Astrocyte (in vitro differentiated cells and primary cell): Measurements from ENCODE around the gene DLGAP1. TPM values are rescaled to one million over a fixed set of nuclear protein-coding genes. Genes with fewer than 3 reads are reported as not detected.

ENCODE experiments used
- DNase-seq: peaks from one replicate; pipeline ENCODE4 v3.0.0-alpha.2; 2010; ENCODE audit warnings: low read depth
- FAIRE-seq: peaks from 2 replicates; lab custom pipeline; 2011; peaks lifted over from hg19 to GRCh38; lab: Jason Lieb, UNC
- H2AFZ ChIP-seq: 2 replicates; pipeline ENCODE4 v1.6.0; 2012; ENCODE audit warnings: low read depth, low read length, inconsistent platforms
- H3K27ac ChIP-seq: 2 replicates; pipeline ENCODE4 v1.5.1; 2011; ENCODE audit warnings: low read depth, low read length, inconsistent platforms
- H3K27me3 ChIP-seq: 2 replicates; pipeline ENCODE4 v1.6.0; 2011; ENCODE audit warnings: low read length, inconsistent platforms; ENCODE audit not compliant: insufficient read depth
- H3K36me3 ChIP-seq: 2 replicates; pipeline ENCODE4 v1.5.1; 2011; ENCODE audit warnings: low read length, inconsistent platforms; ENCODE audit not compliant: insufficient read depth
- H3K4me1 ChIP-seq: 2 replicates; pipeline ENCODE4 v1.5.1; 2011; ENCODE audit warnings: low read length, inconsistent platforms; ENCODE audit not compliant: insufficient read depth
- H3K4me2 ChIP-seq: 2 replicates; pipeline ENCODE4 v1.6.0; 2012; ENCODE audit warnings: low read length, inconsistent platforms
- H3K4me3 ChIP-seq: 2 replicates; pipeline ENCODE4 v1.5.1; 2011; ENCODE audit warnings: low read depth, mild to moderate bottlenecking, low read length, inconsistent platforms; ENCODE audit not compliant: insufficient read depth
- H3K79me2 ChIP-seq: 2 replicates; pipeline ENCODE4 v1.6.0; 2012; ENCODE audit warnings: mild to moderate bottlenecking, low read length, inconsistent platforms; ENCODE audit not compliant: insufficient read depth
- H3K9ac ChIP-seq: 2 replicates; pipeline ENCODE4 v1.6.0; 2012; ENCODE audit warnings: mild to moderate bottlenecking, low read length, inconsistent platforms
- H3K9me3 ChIP-seq: 2 replicates; pipeline ENCODE4 v1.5.1; 2012; ENCODE audit warnings: low read depth, mild to moderate bottlenecking, low read length, inconsistent platforms; ENCODE audit not compliant: insufficient read depth
- H4K20me1 ChIP-seq: 2 replicates; pipeline ENCODE4 v1.6.0; 2012; ENCODE audit warnings: low read length, inconsistent platforms; ENCODE audit not compliant: insufficient read depth
- H3K27ac Mint-ChIP-seq: one replicate; pipeline ENCODE4 v1.8.0; 2021; ENCODE audit warnings: mild to moderate bottlenecking, mixed read lengths; ENCODE audit not compliant: unreplicated experiment
- H3K27me3 Mint-ChIP-seq: one replicate; pipeline ENCODE4 v1.8.0; 2021; ENCODE audit warnings: low read depth, mixed read lengths; ENCODE audit not compliant: unreplicated experiment
- H3K36me3 Mint-ChIP-seq: one replicate; pipeline ENCODE4 v1.8.0; 2021; ENCODE audit warnings: low read depth, mixed read lengths; ENCODE audit not compliant: unreplicated experiment
- H3K4me1 Mint-ChIP-seq: one replicate; pipeline ENCODE4 v1.8.0; 2021; ENCODE audit warnings: low read depth, mixed read lengths; ENCODE audit not compliant: unreplicated experiment
- H3K4me3 Mint-ChIP-seq: one replicate; pipeline ENCODE4 v1.8.0; 2021; ENCODE audit warnings: mild to moderate bottlenecking, moderate library complexity, mixed read lengths; ENCODE audit not compliant: unreplicated experiment
- H3K9me3 Mint-ChIP-seq: one replicate; pipeline ENCODE4 v1.8.0; 2021; ENCODE audit warnings: mild to moderate bottlenecking, mixed read lengths; ENCODE audit not compliant: unreplicated experiment
- EZH2 ChIP-seq: IDR thresholded peaks from 2 replicates; pipeline ENCODE4 v1.6.1; 2012; ENCODE audit warnings: mild to moderate bottlenecking, low read length, inconsistent platforms; ENCODE audit not compliant: insufficient read depth
- total RNA-seq: library from RNA; stranded (reverse); gene quantifications from 2 replicates; pipeline ENCODE4 v1.2.1, GENCODE V29; 2021
- TF ChIP-seq, protein P1 (sequence below): IDR thresholded peaks from 2 replicates; pipeline ENCODE4 v1.5.1; 2011; ENCODE audit warnings: low read depth, mild to moderate bottlenecking, inconsistent platforms, low read length, moderate library complexity; ENCODE audit not compliant: insufficient read depth

DLGAP1 gene
- total RNA-seq, 1 donor from 2014 or later, result 2.3 TPM

DNA sequence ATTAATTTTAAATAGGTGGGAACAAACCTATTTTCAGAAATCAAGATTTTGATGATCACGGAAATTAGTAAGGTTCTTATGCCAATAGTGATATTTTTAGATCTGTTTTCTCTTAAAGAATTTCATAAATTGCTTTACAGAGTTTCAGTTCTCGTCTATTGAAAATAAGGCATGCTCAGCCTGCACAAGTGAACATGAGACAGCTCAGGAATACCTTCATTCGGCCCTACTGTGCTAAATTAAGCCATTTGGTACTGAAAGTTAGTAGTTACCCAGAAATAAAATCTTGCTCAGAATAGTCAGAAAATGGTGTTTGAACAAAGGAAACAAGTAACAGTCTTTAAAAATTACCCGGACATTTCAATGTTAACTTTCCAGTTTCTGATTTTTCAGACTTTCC, 60.4 kb downstream of the DLGAP1 start:
- FAIRE-seq (no peak), DNase-seq (no peak)
- H3K36me3 Mint-ChIP-seq, result no peaks in the 10 kb centered on the region
- no peaks in the 10 kb centered on the region for H3K9me3 Mint-ChIP-seq
- Histone ChIP-seq H3K27ac (no peak overlapping the region), H3K9me3 (no peaks in the 10 kb centered on the region), H3K36me3 (no peaks in the 10 kb centered on the region), H3K9ac (no peak overlapping the region), H2AFZ (no peak overlapping the region), H3K79me2 (no peaks in the 10 kb centered on the region), H4K20me1 (no peaks in the 10 kb centered on the region), H3K4me1 (no peaks in the 10 kb centered on the region), H3K27me3 (no peaks in the 10 kb centered on the region), H3K4me3 (no peak overlapping the region), H3K4me2 (no peak overlapping the region)
- no peak for TF ChIP-seq EZH2
- TF ChIP-seq, protein P1, sequence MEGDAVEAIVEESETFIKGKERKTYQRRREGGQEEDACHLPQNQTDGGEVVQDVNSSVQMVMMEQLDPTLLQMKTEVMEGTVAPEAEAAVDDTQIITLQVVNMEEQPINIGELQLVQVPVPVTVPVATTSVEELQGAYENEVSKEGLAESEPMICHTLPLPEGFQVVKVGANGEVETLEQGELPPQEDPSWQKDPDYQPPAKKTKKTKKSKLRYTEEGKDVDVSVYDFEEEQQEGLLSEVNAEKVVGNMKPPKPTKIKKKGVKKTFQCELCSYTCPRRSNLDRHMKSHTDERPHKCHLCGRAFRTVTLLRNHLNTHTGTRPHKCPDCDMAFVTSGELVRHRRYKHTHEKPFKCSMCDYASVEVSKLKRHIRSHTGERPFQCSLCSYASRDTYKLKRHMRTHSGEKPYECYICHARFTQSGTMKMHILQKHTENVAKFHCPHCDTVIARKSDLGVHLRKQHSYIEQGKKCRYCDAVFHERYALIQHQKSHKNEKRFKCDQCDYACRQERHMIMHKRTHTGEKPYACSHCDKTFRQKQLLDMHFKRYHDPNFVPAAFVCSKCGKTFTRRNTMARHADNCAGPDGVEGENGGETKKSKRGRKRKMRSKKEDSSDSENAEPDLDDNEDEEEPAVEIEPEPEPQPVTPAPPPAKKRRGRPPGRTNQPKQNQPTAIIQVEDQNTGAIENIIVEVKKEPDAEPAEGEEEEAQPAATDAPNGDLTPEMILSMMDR, result no peak
- no peaks in the 10 kb centered on the region for H3K27me3 Mint-ChIP-seq
- no peak overlapping the region for H3K4me3 Mint-ChIP-seq
- H3K4me1 Mint-ChIP-seq, result no peaks in the 10 kb centered on the region
- no peak overlapping the region for H3K27ac Mint-ChIP-seq

DNA sequence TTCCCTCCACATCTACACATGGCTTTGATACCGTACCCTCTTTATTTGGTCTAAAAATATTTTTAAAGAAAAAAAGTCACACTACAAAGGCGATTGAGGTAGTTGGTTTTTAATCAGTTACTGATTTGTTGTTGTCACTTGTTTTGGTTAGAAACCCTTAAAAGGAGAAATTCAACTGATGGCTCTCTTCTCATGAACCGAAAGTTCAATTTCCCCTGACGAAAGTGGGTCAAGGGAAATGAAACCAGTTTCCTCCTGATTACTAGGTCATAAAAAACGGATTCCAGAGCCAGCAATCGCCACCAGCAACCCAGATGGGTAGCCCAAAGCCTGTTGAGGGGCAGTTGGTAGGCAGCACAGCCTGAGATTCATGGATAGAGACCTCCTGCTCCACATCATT, 63.2 kb downstream of the DLGAP1 start:
- TF ChIP-seq EZH2, result no peak
- TF ChIP-seq, protein P1, result no peak
- H3K27ac ChIP-seq, result no peak overlapping the region
- Mint-ChIP-seq H3K27ac (no peak overlapping the region), H3K36me3 (no peaks in the 10 kb centered on the region), H3K4me3 (no peak overlapping the region), H3K27me3 (no peaks in the 10 kb centered on the region), H3K4me1 (no peaks in the 10 kb centered on the region), H3K9me3 (no peaks in the 10 kb centered on the region)
- H3K9me3 ChIP-seq, result no peaks in the 10 kb centered on the region
- no peaks in the 10 kb centered on the region for H3K36me3 ChIP-seq
- no peaks in the 10 kb centered on the region for H4K20me1 ChIP-seq
- no peak for DNase-seq
- no peak overlapping the region for H2AFZ ChIP-seq
- no peak overlapping the region for H3K4me2 ChIP-seq
- H3K27me3 ChIP-seq, result no peaks in the 10 kb centered on the region
- H3K9ac ChIP-seq, result no peak overlapping the region
- no peaks in the 10 kb centered on the region for H3K79me2 ChIP-seq
- no peaks in the 10 kb centered on the region for H3K4me1 ChIP-seq
- no peak for FAIRE-seq
- no peak overlapping the region for H3K4me3 ChIP-seq

DNA sequence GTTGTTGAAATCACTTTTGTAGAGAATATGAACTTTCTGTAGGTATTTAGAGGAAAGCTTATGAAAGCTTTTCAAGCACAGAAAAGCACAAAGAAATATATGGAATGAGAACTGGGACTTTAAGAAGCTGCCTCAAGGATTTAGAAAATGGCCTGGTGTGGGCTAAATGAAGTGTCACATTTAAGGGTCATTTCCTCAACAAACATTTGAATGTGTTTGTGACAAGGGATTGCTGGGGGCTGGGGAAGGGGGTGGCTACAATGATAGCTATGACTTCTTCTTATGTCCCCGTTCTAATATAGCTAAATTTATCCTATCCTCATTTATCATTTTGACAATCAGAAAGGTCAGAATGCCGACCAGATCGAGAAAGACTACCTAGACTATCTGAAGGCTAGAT, 69.2 kb downstream of the DLGAP1 start:
- no peaks in the 10 kb centered on the region for H3K27me3 Mint-ChIP-seq
- Histone ChIP-seq H3K4me2 (no peak overlapping the region), H4K20me1 (no peaks in the 10 kb centered on the region), H3K27me3 (no peaks in the 10 kb centered on the region), H3K4me1 (no peaks in the 10 kb centered on the region), H3K9me3 (no peaks in the 10 kb centered on the region), H2AFZ (no peak overlapping the region), H3K27ac (no peak overlapping the region), H3K4me3 (no peak overlapping the region), H3K79me2 (no peaks in the 10 kb centered on the region), H3K9ac (no peak overlapping the region), H3K36me3 (no peaks in the 10 kb centered on the region)
- no peak overlapping the region for H3K4me3 Mint-ChIP-seq
- H3K9me3 Mint-ChIP-seq, result no peaks in the 10 kb centered on the region
- DNase-seq (no peak), FAIRE-seq (no peak)
- TF ChIP-seq, protein P1, result no peak
- no peak for TF ChIP-seq EZH2
- no peaks in the 10 kb centered on the region for H3K36me3 Mint-ChIP-seq
- H3K4me1 Mint-ChIP-seq, result no peaks in the 10 kb centered on the region
- no peak overlapping the region for H3K27ac Mint-ChIP-seq
